Naive thymus-derived CD4-positive, alpha-beta T cell (primary cell): ENCODE measurements around the gene DNMT3A. TPM values are rescaled to one million over a fixed set of nuclear protein-coding genes. Genes with fewer than 3 reads are reported as not detected.

Experiments used
- ATAC-seq: fragments of 150-1000 bp; cut with Tn5 transposase; 2 replicates; pipeline ENCODE4 v1.10.0; 2021; ENCODE audit warnings: mild to moderate bottlenecking, moderate library complexity
- CTCF ChIA-PET: fragments of 350-600 bp; sonication (Branson Sonifier 250); formaldehyde crosslinking; loops from one replicate; lab custom pipeline; 2021; ENCODE audit warnings: antibody characterized with exemption; lab: Charles Lee
- POLR2A ChIA-PET: fragments of 350-600 bp; sonication (Branson Sonifier 250); formaldehyde crosslinking; loops from one replicate; lab custom pipeline; 2021; ENCODE audit warnings: antibody characterized with exemption, inconsistent platforms; lab: Charles Lee
- DNase-seq, 9 donors: peaks; one replicate each; pipeline versions ENCODE4 v3.0.0 to v3.0.0-alpha.2; 2020 to 2022; ENCODE audit warnings: mixed read lengths in 1 of 9
- H3K27ac ChIP-seq: one replicate; pipeline ENCODE4 v1.7.0; 2013; ENCODE audit warnings: mild to moderate bottlenecking, low read depth, low read length, moderate library complexity
- H3K27me3 ChIP-seq, 2 donors: one replicate each; pipeline ENCODE4 v1.7.0; 2013; ENCODE audit warnings: low read length in 2 of 2, mild to moderate bottlenecking in 2 of 2, moderate library complexity in 2 of 2; ENCODE audit not compliant: control insufficient read depth in 2 of 2, insufficient read depth in 2 of 2
- H3K36me3 ChIP-seq, 3 experiments: 1 replicate in 2 of 3; 2 replicates in 1 of 3; pipeline ENCODE4 v1.7.0; 2013; ENCODE audit warnings: low read length in 3 of 3, mild to moderate bottlenecking in 3 of 3, moderate library complexity in 1 of 3; ENCODE audit not compliant: insufficient read depth in 3 of 3, control insufficient read depth in 2 of 3
- H3K4me1 ChIP-seq, 2 donors: one replicate each; pipeline ENCODE4 v1.7.0; 2013; ENCODE audit warnings: low read length in 2 of 2, mild to moderate bottlenecking in 2 of 2, moderate library complexity in 1 of 2; ENCODE audit not compliant: control insufficient read depth in 2 of 2, insufficient read depth in 2 of 2
- H3K4me3 ChIP-seq: 2 replicates; pipeline ENCODE4 v1.7.0; 2013; ENCODE audit warnings: mild to moderate bottlenecking, low read length
- H3K9me3 ChIP-seq, 3 experiments: 1 replicate in 2 of 3; 2 replicates in 1 of 3; pipeline ENCODE4 v1.7.0; 2013; ENCODE audit warnings: low read length in 3 of 3; ENCODE audit not compliant: control insufficient read depth in 2 of 3
- H3K27ac Mint-ChIP-seq, 9 donors: one replicate each; pipeline ENCODE4 v1.8.0; 2020 to 2022; ENCODE audit warnings: mixed read lengths in 9 of 9, mild to moderate bottlenecking in 8 of 9, moderate library complexity in 5 of 9, inconsistent platforms in 2 of 9
- H3K27me3 Mint-ChIP-seq, 5 donors: one replicate each; pipeline ENCODE4 v1.8.0; 2021 to 2022; ENCODE audit warnings: mixed read lengths in 5 of 5, mild to moderate bottlenecking in 1 of 5
- H3K36me3 Mint-ChIP-seq, 5 donors: one replicate each; pipeline ENCODE4 v1.8.0; 2020 to 2022; ENCODE audit warnings: mixed read lengths in 5 of 5, mild to moderate bottlenecking in 3 of 5, inconsistent platforms in 1 of 5
- H3K4me1 Mint-ChIP-seq, 7 donors: one replicate each; pipeline ENCODE4 v1.8.0; 2020 to 2022; ENCODE audit warnings: mixed read lengths in 7 of 7, mild to moderate bottlenecking in 3 of 7, inconsistent platforms in 1 of 7
- H3K4me3 Mint-ChIP-seq, 10 donors: one replicate each; pipeline ENCODE4 v1.8.0; 2020 to 2022; ENCODE audit warnings: mild to moderate bottlenecking in 10 of 10, mixed read lengths in 10 of 10, moderate library complexity in 6 of 10, inconsistent platforms in 2 of 10
- H3K9me3 Mint-ChIP-seq, 11 donors: one replicate each; pipeline ENCODE4 v1.8.0; 2020 to 2022; ENCODE audit warnings: mixed read lengths in 11 of 11, mild to moderate bottlenecking in 4 of 11, inconsistent platforms in 1 of 11, moderate library complexity in 1 of 11
- intact Hi-C, 2 donors: fragments of 100-400 bp; cut with micrococcal nuclease; formaldehyde crosslinking; loops; one replicate each; pipeline ENCODE4 v1.15.1; 2023
- polyA plus RNA-seq, 2 donors: library from polyadenylated mRNA; unstranded; fragments of 300-500 nt; fragmentation: Illumina TruSeq; gene quantifications; one replicate each; pipeline ENCODE4 v1.2.3, GENCODE V29; 2021
- total RNA-seq, 6 experiments: library from RNA in 5 of 6; stranded (reverse) in 5 of 6; gene quantifications; 1 replicate in 5 of 6; 2 replicates in 1 of 6; pipeline ENCODE4 v1.2.3 and lab custom pipeline; 2021 to 2026

The DNMT3A gene
- total and polyA plus RNA-seq, 7 experiments from 2014 or later: 19.4 to 117 (median 80.7) TPM

- intact Hi-C loops: no loop called here
- no peaks in the 10 kb centered on the region for H3K27me3 ChIP-seq
- ChIA-PET CTCF (interaction anchor here (3.3 kb wide), 1 partner anchor 11 kb away, joined by 15 read pairs; no protein-coding TSS in a partner anchor), POLR2A (interaction anchor here (3.1 to 12.4 kb wide), 6 partner anchors 5 to 33 kb away, joined by 10 to 287 read pairs (median 69); no protein-coding TSS in a partner anchor)
- no peak overlapping the region for H3K4me3 ChIP-seq
- peaks cover 31 to 59% of the 10 kb centered on the region in 2 donors for H3K4me1 ChIP-seq
- H3K36me3 ChIP-seq: peaks cover 0 to 24% (median 0%) of the 10 kb centered on the region in 3 experiments
- ATAC-seq: no peak
- peaks cover 0 to 2% (median 0%) of the 10 kb centered on the region in 11 donors for H3K9me3 Mint-ChIP-seq
- peak overlapping the region; percentile 60 for H3K27ac ChIP-seq
- peaks cover 37 to 86% (median 71%) of the 10 kb centered on the region in 7 donors for H3K4me1 Mint-ChIP-seq
- peaks cover 0 to 26% (median 21%) of the 10 kb centered on the region in 5 donors for H3K36me3 Mint-ChIP-seq
- H3K27me3 Mint-ChIP-seq: no peaks in the 10 kb centered on the region
- peak overlapping the region in 4 of 10 donors; percentile 6 to 72 (median 34) for H3K4me3 Mint-ChIP-seq
- H3K27ac Mint-ChIP-seq: peak overlapping the region in 8 of 9 donors; percentile 82 to 100 (median 98)
- H3K9me3 ChIP-seq: no peaks in the 10 kb centered on the region
- DNase-seq: no peak
Observed at GRCh38 chr2:25283921-25284320, 57.8 kb downstream of the DNMT3A start.

DNA sequence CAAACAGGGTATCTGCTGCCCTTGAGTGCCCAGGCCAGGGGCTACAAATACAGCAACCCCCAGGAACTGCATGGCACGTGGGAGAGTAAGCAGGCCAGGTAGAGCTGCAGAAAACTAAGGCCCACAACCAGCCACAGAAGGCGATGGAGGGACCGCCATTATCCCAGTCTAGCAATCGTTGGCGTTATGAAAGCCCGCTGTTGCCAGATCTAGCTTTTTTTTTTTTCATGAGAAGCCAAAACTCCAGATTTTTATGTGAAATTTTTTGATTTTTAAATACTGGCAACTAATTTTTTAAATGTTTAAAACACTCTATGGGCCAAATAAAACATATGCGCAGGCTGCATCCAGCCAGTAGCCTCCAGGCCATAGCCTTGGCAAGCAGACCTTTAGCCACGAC, 59.8 kb downstream of the DNMT3A start:
- peaks cover 0 to 24% (median 0%) of the 10 kb centered on the region in 3 experiments for H3K36me3 ChIP-seq
- ChIA-PET POLR2A (interaction anchor here (0.6 to 8.8 kb wide), 5 partner anchors 8 to 80 kb away, joined by 3 to 287 read pairs (median 3); no protein-coding TSS in a partner anchor), CTCF (interaction anchor here (0.6 to 1.1 kb wide), 2 partner anchors 27 to 31 kb away, joined by 3 read pairs; no protein-coding TSS in a partner anchor)
- intact Hi-C loops: no loop called here
- Mint-ChIP-seq H3K27ac (peak overlapping the region in 4 of 9 donors; percentile 26 to 99 (median 64)), H3K4me1 (peaks cover 47 to 88% (median 75%) of the 10 kb centered on the region in 7 donors), H3K36me3 (peaks cover 0 to 21% (median 21%) of the 10 kb centered on the region in 5 donors), H3K4me3 (no peak overlapping the region), H3K27me3 (no peaks in the 10 kb centered on the region), H3K9me3 (peaks cover 0 to 2% (median 0%) of the 10 kb centered on the region in 11 donors)
- no peaks in the 10 kb centered on the region for H3K9me3 ChIP-seq
- H3K4me3 ChIP-seq: no peak overlapping the region
- H3K27me3 ChIP-seq: no peaks in the 10 kb centered on the region
- no peak for DNase-seq
- H3K27ac ChIP-seq: peak overlapping the region; percentile 8
- no peak for ATAC-seq
- peaks cover 40 to 77% of the 10 kb centered on the region in 2 donors for H3K4me1 ChIP-seq

- peaks cover 0 to 2% (median 0%) of the 10 kb centered on the region in 11 donors for H3K9me3 Mint-ChIP-seq
- no peaks in the 10 kb centered on the region for H3K27me3 Mint-ChIP-seq
- H3K4me1 Mint-ChIP-seq: peaks cover 45 to 86% (median 74%) of the 10 kb centered on the region in 7 donors
- Histone ChIP-seq H3K4me3 (no peak overlapping the region), H3K27me3 (no peaks in the 10 kb centered on the region), H3K36me3 (peaks cover 0 to 24% (median 0%) of the 10 kb centered on the region in 3 experiments), H3K27ac (peak overlapping the region; percentile 8), H3K9me3 (no peaks in the 10 kb centered on the region), H3K4me1 (peaks cover 39 to 77% of the 10 kb centered on the region in 2 donors)
- peak overlapping the region in 7 of 9 donors; percentile 32 to 99 (median 77) for H3K27ac Mint-ChIP-seq
- intact Hi-C loops: no loop called here
- ATAC-seq: no peak
- CTCF ChIA-PET: interaction anchor here (0.6 to 1.1 kb wide), 3 partner anchors 27 to 81 kb away, joined by 3 to 4 read pairs (median 3); no protein-coding TSS in a partner anchor
- peaks cover 0 to 21% (median 21%) of the 10 kb centered on the region in 5 donors for H3K36me3 Mint-ChIP-seq
- H3K4me3 Mint-ChIP-seq: peak overlapping the region in 1 of 10 donors; percentile 81
- POLR2A ChIA-PET: interaction anchor here (0.6 to 8.8 kb wide), 3 partner anchors 9 to 53 kb away, joined by 3 to 287 read pairs (median 3); no protein-coding TSS in a partner anchor
- DNase-seq: no peak
Observed at GRCh38 chr2:25281522-25281921, 60.2 kb downstream of the DNMT3A start.

DNA sequence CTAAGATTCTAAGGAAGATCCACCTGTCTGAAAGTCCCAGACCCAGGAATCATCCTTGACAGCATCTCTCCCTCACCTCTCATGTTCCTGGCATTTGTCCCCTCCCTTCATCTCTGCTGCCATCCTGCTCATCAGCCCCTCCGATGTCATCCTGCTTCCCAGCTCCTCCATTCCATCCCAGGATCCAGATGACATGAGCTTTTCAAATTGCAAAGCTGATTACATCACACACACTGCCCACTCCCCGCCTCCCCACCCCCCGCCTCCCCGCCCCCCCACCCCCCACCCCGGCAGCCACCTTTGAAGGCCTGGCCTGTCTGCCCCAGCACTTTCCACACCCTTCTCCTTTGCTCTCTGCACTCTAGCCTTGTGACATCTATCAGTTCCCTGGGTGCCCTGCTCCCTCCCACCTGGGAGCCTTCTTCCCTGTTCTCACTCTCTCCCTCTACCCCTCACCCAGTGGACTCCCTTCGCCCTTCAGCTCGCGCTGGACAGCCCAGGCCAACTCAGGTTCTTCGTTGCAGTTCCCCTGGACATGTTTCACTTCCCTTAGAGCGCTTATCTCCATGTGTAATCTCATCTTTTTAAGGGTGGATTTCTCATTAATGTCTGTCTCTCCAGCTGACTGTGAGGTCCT, 61.6 kb downstream of the DNMT3A start:
- H3K36me3 Mint-ChIP-seq: peaks cover 0 to 21% (median 16%) of the 10 kb centered on the region in 5 donors
- Histone ChIP-seq H3K4me3 (no peak overlapping the region), H3K27ac (peak overlapping the region; percentile 40), H3K36me3 (peaks cover 0 to 24% (median 0%) of the 10 kb centered on the region in 3 experiments), H3K27me3 (no peaks in the 10 kb centered on the region), H3K9me3 (no peaks in the 10 kb centered on the region), H3K4me1 (peaks cover 39 to 77% of the 10 kb centered on the region in 2 donors)
- H3K27me3 Mint-ChIP-seq: no peaks in the 10 kb centered on the region
- intact Hi-C loops: no loop called here
- peak overlapping the region; percentile 67 to 99 (median 84) for H3K27ac Mint-ChIP-seq
- peak overlapping the region in 7 of 10 donors; percentile 23 to 81 (median 52) for H3K4me3 Mint-ChIP-seq
- ChIA-PET POLR2A (interaction anchor here (0.6 to 8.8 kb wide), 9 partner anchors 10 to 117 kb away, joined by 3 to 287 read pairs (median 3); no protein-coding TSS in a partner anchor), CTCF (interaction anchor here (0.6 to 1.7 kb wide), 3 partner anchors 13 to 29 kb away, joined by 3 to 5 read pairs (median 5); no protein-coding TSS in a partner anchor)
- H3K9me3 Mint-ChIP-seq: peaks cover 0 to 4% (median 0%) of the 10 kb centered on the region in 11 donors
- no peak for ATAC-seq
- DNase-seq: no peak
- peaks cover 44 to 86% (median 74%) of the 10 kb centered on the region in 7 donors for H3K4me1 Mint-ChIP-seq

- POLR2A ChIA-PET: interaction anchor here (1.2 to 8.8 kb wide), 8 partner anchors 11 to 116 kb away, joined by 3 to 287 read pairs (median 20); partner anchors contain the start of gene DNMT3A
- Histone ChIP-seq H3K27ac (peak overlapping the region; percentile 92), H3K4me3 (no peak overlapping the region), H3K36me3 (peaks cover 0 to 24% (median 0%) of the 10 kb centered on the region in 3 experiments), H3K9me3 (no peaks in the 10 kb centered on the region), H3K27me3 (no peaks in the 10 kb centered on the region), H3K4me1 (peaks cover 43 to 77% of the 10 kb centered on the region in 2 donors)
- Mint-ChIP-seq H3K36me3 (peaks cover 0 to 18% (median 12%) of the 10 kb centered on the region in 5 donors), H3K27ac (peak overlapping the region; percentile 88 to 99 (median 97)), H3K4me3 (peak overlapping the region; percentile 66 to 82 (median 76)), H3K4me1 (peaks cover 44 to 86% (median 73%) of the 10 kb centered on the region in 7 donors), H3K27me3 (no peaks in the 10 kb centered on the region), H3K9me3 (peaks cover 0 to 2% (median 0%) of the 10 kb centered on the region in 11 donors)
- CTCF ChIA-PET: interaction anchor here (1.7 to 2.4 kb wide), 2 partner anchors 16 to 27 kb away, joined by 5 to 13 read pairs; no protein-coding TSS in a partner anchor
- DNase-seq: no peak
- intact Hi-C loops: loop anchor here (1.0 to 10.0 kb wide), 3 partner anchors 16 to 243 kb away; partner anchors contain the start of gene EFR3B (in 1 of the 2)
- ATAC-seq: peak; percentile 75
Observed at GRCh38 chr2:25279091-25279651, 62.6 kb downstream of the DNMT3A start.
